ENCODE results near the gene ATP5PD. TPM values are rescaled to one million over a fixed set of nuclear protein-coding genes. Genes with fewer than 3 reads are reported as not detected.

Gene ATP5PD
- total RNA-seq, 1 experiment from 2014 or later: 344 TPM

DNA sequence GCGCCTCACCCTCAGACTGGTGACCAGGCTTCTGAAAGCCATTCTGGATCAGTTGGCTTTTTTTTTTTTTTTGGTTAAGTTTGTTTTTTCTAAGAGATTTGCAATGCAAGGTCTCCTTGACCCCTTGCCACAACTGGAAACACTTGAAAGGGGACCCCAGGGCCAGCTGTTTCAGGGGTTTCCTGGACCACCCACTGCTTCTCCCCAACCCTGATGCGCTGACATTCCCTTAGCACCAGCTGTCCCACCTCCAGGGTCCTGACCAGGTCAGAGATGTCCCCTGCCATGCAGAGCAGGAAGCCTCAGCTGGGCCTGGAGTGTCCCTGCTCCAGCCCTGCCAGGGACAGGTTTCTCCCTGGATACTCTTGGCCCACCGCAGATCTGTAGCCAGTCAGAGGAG, 42.4 kb downstream of the ATP5PD start:
- H4K20me1 ChIP-seq (ENCODE audit: control insufficient read depth, insufficient read depth, insufficient read length): no peaks in the 10 kb centered on the region
- Mint-ChIP-seq H3K4me3 (no peak overlapping the region), H3K9me3 (no peaks in the 10 kb centered on the region), H3K27ac (no peak overlapping the region), H3K27me3 (ENCODE audit: low read depth) (peaks cover 2% of the 10 kb centered on the region; the same call in 1 of the 2 replicates), H3K36me3 (ENCODE audit: insufficient read depth in 1 of 3, low read depth in 3 of 3) (peaks cover 11 to 41% (median 34%) of the 10 kb centered on the region in 3 experiments; a peak in 6 of 7 replicates), H3K4me1 (no peaks in the 10 kb centered on the region)
- H3K23me2 ChIP-seq (ENCODE audit: insufficient read length, low read depth, low read length, poor library complexity, severe bottlenecking): no peaks in the 10 kb centered on the region
- H2BK5ac ChIP-seq (ENCODE audit: insufficient read length, low read length): no peak overlapping the region
- H4K91ac ChIP-seq (ENCODE audit: insufficient read length, low read depth, low read length): no peak overlapping the region
- H4K8ac ChIP-seq (replicated peaks; ENCODE audit: insufficient read length, low read depth, low read length): no peak overlapping the region
- TF ChIP-seq, protein P1, sequence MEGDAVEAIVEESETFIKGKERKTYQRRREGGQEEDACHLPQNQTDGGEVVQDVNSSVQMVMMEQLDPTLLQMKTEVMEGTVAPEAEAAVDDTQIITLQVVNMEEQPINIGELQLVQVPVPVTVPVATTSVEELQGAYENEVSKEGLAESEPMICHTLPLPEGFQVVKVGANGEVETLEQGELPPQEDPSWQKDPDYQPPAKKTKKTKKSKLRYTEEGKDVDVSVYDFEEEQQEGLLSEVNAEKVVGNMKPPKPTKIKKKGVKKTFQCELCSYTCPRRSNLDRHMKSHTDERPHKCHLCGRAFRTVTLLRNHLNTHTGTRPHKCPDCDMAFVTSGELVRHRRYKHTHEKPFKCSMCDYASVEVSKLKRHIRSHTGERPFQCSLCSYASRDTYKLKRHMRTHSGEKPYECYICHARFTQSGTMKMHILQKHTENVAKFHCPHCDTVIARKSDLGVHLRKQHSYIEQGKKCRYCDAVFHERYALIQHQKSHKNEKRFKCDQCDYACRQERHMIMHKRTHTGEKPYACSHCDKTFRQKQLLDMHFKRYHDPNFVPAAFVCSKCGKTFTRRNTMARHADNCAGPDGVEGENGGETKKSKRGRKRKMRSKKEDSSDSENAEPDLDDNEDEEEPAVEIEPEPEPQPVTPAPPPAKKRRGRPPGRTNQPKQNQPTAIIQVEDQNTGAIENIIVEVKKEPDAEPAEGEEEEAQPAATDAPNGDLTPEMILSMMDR (conservative IDR thresholded peaks at IDR 0.05): no peak
- no peak for DNase-seq
- H2AFZ ChIP-seq (ENCODE audit: low read length): no peak overlapping the region
- no peak overlapping the region for H3K4me2 ChIP-seq (ENCODE audit: insufficient read depth, insufficient read length, low read length)
- H2AK5ac ChIP-seq (ENCODE audit: insufficient read length, low read length): no peak overlapping the region
- H3K79me2 ChIP-seq (ENCODE audit: insufficient read depth, low read length): no peaks in the 10 kb centered on the region
- no peak overlapping the region for H3K23ac ChIP-seq (ENCODE audit: insufficient read length, low read depth, low read length)
- H4K5ac ChIP-seq (ENCODE audit: insufficient read length, low read depth, low read length): no peak overlapping the region
- no peak overlapping the region for H3T11ph ChIP-seq (ENCODE audit: low read length)
- H3K27me3 ChIP-seq (ENCODE audit: insufficient read depth, low read length): no peaks in the 10 kb centered on the region
- no peak overlapping the region for H2BK15ac ChIP-seq (ENCODE audit: low read depth, low read length)
- no peak overlapping the region for H3K18ac ChIP-seq (ENCODE audit: insufficient read length, low read depth, low read length)
- no peak overlapping the region for H3K14ac ChIP-seq (ENCODE audit: insufficient read depth, low read length)
- no peaks in the 10 kb centered on the region for H3K9me3 ChIP-seq (ENCODE audit: control insufficient read depth, low read depth, low read length)
- H3K4me1 ChIP-seq (ENCODE audit: insufficient read depth, low read length): no peaks in the 10 kb centered on the region
- no CpG with 5 or more reads among the region's 3 CpGs for WGBS (ENCODE audit: extremely low coverage, insufficient read length, low lambda C conversion rate)
- no peak overlapping the region for H2BK120ac ChIP-seq (ENCODE audit: low read depth, low read length, poor library complexity, severe bottlenecking)
- no peak overlapping the region for H3K4ac ChIP-seq (ENCODE audit: low read depth, low read length)
- H3K9ac ChIP-seq (ENCODE audit: extremely low read depth, insufficient read length, low read length): no peak overlapping the region
- H3K27ac ChIP-seq (ENCODE audit: insufficient read length, low read depth, low read length): no peak overlapping the region
- no peak overlapping the region for H2BK20ac ChIP-seq (ENCODE audit: low read depth, low read length, poor library complexity, severe bottlenecking)
- no peak overlapping the region for H2BK12ac ChIP-seq (ENCODE audit: insufficient read length, low read depth, low read length)
- H3K79me1 ChIP-seq (ENCODE audit: insufficient read depth, low read depth, low read length, poor library complexity, severe bottlenecking): no peaks in the 10 kb centered on the region
- H3K56ac ChIP-seq (ENCODE audit: insufficient read length, low read depth, low read length): no peak overlapping the region
